ENCODE results near the gene RFTN1. TPM values are rescaled to one million over a fixed set of nuclear protein-coding genes. Genes with fewer than 3 reads are reported as not detected.

Gene RFTN1
- 21.9 and 29.3 TPM in 2 replicates for total RNA-seq

GRCh38 chr3:16513141-16514020 is at the start of gene RFTN1:
Gene RFTN1 (minus strand): TSS chr3:16513699. CDS start chr3:16493869, 19,830 bp downstream.

Other genes starting within 250 kb of the RFTN1 start
- 16.7 and 19.7 TPM in 2 replicates for gene DPH3, start 248.8 kb downstream of the RFTN1 start, total RNA-seq
- 7.8 and 8.2 TPM in 2 replicates for gene OXNAD1, start 248.5 kb downstream of the RFTN1 start, total RNA-seq
- gene DAZL, start 91.7 kb upstream of the RFTN1 start, total RNA-seq = not detected in 2 replicates

Data from aortic smooth muscle cell (primary cell).